ENCODE measurements around the gene RHEX. TPM values are rescaled to one million over a fixed set of nuclear protein-coding genes. Genes with fewer than 3 reads are reported as not detected.

RHEX gene
- total and polyA plus RNA-seq, 2 donors (not counting 1 experiment from before 2014, with no cell fraction given), result not detected

GRCh38 chr1:206022766-206023165, 30.2 kb upstream of the RHEX start:
- H3K27ac ChIP-seq (ENCODE audit: insufficient read depth, low read length), result no peak overlapping the region
- no peak overlapping the region for H3K9ac ChIP-seq (ENCODE audit: insufficient read depth, low read length)
- no peak overlapping the region for H3K4me2 ChIP-seq (ENCODE audit: extremely low read depth, insufficient read depth, low read length)
- H3K9me3 ChIP-seq (ENCODE audit: control insufficient read depth, insufficient read depth, low read depth, low read length), result no peaks in the 10 kb centered on the region
- no peaks in the 10 kb centered on the region for H3K27me3 ChIP-seq (ENCODE audit: control insufficient read depth, insufficient read depth, low read length)
- no peak overlapping the region for H3K4me3 ChIP-seq (replicated peaks in 1 of 4; ENCODE audit: control extremely low read depth in 1 of 4, insufficient read depth in 1 of 4, low read depth in 3 of 4, low read length in 4 of 4)
- H3K36me3 ChIP-seq (ENCODE audit: control insufficient read depth, insufficient read depth, low read length), result no peaks in the 10 kb centered on the region
- TF ChIP-seq CTCF (conservative IDR thresholded peaks at IDR 0.05 in 1 of 2, IDR thresholded peaks at IDR 0.05 in 1 of 2; ENCODE audit: low read depth in 1 of 2, low read length in 2 of 2) (no peak), EZH2 (IDR thresholded peaks at IDR 0.05; ENCODE audit: low read length, missing control alignments) (no peak)
- no peaks in the 10 kb centered on the region for H4K20me1 ChIP-seq (ENCODE audit: control insufficient read depth, extremely low read depth, insufficient read depth, low read length)
- H3K79me2 ChIP-seq (ENCODE audit: control insufficient read depth, insufficient read depth, low read length), result no peaks in the 10 kb centered on the region
- no peak for DNase-seq (ENCODE audit: low read depth in 2 of 2)
- no peaks in the 10 kb centered on the region for H3K4me1 ChIP-seq (ENCODE audit: control insufficient read depth, extremely low read depth, insufficient read depth, low read length)
- H2AFZ ChIP-seq (ENCODE audit: low read length), result no peak overlapping the region

DNA sequence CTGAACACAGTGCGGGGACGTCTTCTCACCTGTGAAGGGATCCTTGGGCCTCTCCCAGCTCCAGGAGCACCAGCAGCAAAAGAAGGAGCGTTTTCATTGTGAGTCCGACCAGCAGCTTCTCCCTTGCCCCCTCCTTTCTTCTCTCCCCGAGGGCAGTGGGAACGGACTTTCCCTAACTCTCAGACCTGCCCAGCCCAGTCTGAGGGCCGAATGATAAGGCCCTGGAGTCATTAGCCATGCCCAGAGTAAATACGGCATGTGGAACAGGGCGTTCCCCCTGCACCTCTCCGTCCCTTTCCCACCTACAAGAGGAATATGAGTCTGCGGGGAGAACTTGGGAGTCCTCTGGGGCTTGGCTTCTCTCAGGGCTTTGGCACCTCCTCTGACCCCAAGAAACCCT, 29.3 kb upstream of the RHEX start, which contains the start of gene CTSE:
CTSE (minus strand) TSS at position 201 of the 400 bp plus-strand sequence; CDS start at position 97, 104 bp downstream.
- Histone ChIP-seq H3K27me3 (ENCODE audit: control insufficient read depth, insufficient read depth, low read length) (peaks cover 5% of the 10 kb centered on the region), H4K20me1 (ENCODE audit: control insufficient read depth, extremely low read depth, insufficient read depth, low read length) (no peaks in the 10 kb centered on the region), H3K4me1 (ENCODE audit: control insufficient read depth, extremely low read depth, insufficient read depth, low read length) (no peaks in the 10 kb centered on the region), H3K9me3 (ENCODE audit: control insufficient read depth, insufficient read depth, low read depth, low read length) (no peaks in the 10 kb centered on the region), H3K4me3 (replicated peaks in 1 of 4; ENCODE audit: control extremely low read depth in 1 of 4, insufficient read depth in 1 of 4, low read depth in 3 of 4, low read length in 4 of 4) (no peak within 1 kb of the TSS), H2AFZ (ENCODE audit: low read length) (no peak within 1 kb of the TSS), H3K4me2 (ENCODE audit: extremely low read depth, insufficient read depth, low read length) (no peak within 1 kb of the TSS), H3K9ac (ENCODE audit: insufficient read depth, low read length) (no peak within 1 kb of the TSS), H3K79me2 (ENCODE audit: control insufficient read depth, insufficient read depth, low read length) (no peaks in the 10 kb centered on the region), H3K27ac (ENCODE audit: insufficient read depth, low read length) (no peak within 1 kb of the TSS), H3K36me3 (ENCODE audit: control insufficient read depth, insufficient read depth, low read length) (no peaks in the 10 kb centered on the region)
- DNase-seq (ENCODE audit: low read depth in 2 of 2), result no peak
- no peak for TF ChIP-seq CTCF (conservative IDR thresholded peaks at IDR 0.05 in 1 of 2, IDR thresholded peaks at IDR 0.05 in 1 of 2; ENCODE audit: low read depth in 1 of 2, low read length in 2 of 2)
- no peak for TF ChIP-seq EZH2 (IDR thresholded peaks at IDR 0.05; ENCODE audit: low read length, missing control alignments)

GRCh38 chr1:206025283-206025820, 27.6 kb upstream of the RHEX start:
- H3K27ac ChIP-seq (ENCODE audit: insufficient read depth, low read length), result no peak overlapping the region
- H3K9me3 ChIP-seq (ENCODE audit: control insufficient read depth, insufficient read depth, low read depth, low read length), result no peaks in the 10 kb centered on the region
- no peaks in the 10 kb centered on the region for H3K4me1 ChIP-seq (ENCODE audit: control insufficient read depth, extremely low read depth, insufficient read depth, low read length)
- H4K20me1 ChIP-seq (ENCODE audit: control insufficient read depth, extremely low read depth, insufficient read depth, low read length), result no peaks in the 10 kb centered on the region
- no peaks in the 10 kb centered on the region for H3K79me2 ChIP-seq (ENCODE audit: control insufficient read depth, insufficient read depth, low read length)
- no peaks in the 10 kb centered on the region for H3K36me3 ChIP-seq (ENCODE audit: control insufficient read depth, insufficient read depth, low read length)
- no peak overlapping the region for H3K4me2 ChIP-seq (ENCODE audit: extremely low read depth, insufficient read depth, low read length)
- no peak overlapping the region for H3K9ac ChIP-seq (ENCODE audit: insufficient read depth, low read length)
- no peak overlapping the region for H2AFZ ChIP-seq (ENCODE audit: low read length)
- peak in 1 of 2 donors; percentile 42 for DNase-seq (ENCODE audit: low read depth in 2 of 2)
- H3K4me3 ChIP-seq (replicated peaks in 1 of 4; ENCODE audit: control extremely low read depth in 1 of 4, insufficient read depth in 1 of 4, low read depth in 3 of 4, low read length in 4 of 4), result no peak overlapping the region
- TF ChIP-seq EZH2 (IDR thresholded peaks at IDR 0.05; ENCODE audit: low read length, missing control alignments) (no peak), CTCF (conservative IDR thresholded peaks at IDR 0.05 in 1 of 2, IDR thresholded peaks at IDR 0.05 in 1 of 2; ENCODE audit: low read depth in 1 of 2, low read length in 2 of 2) (no peak)
- H3K27me3 ChIP-seq (ENCODE audit: control insufficient read depth, insufficient read depth, low read length), result peaks cover 8% of the 10 kb centered on the region
